ENCODE data around the gene IGF2BP2. TPM values are rescaled to one million over a fixed set of nuclear protein-coding genes. Genes with fewer than 3 reads are reported as not detected.

The IGF2BP2 gene
- total and polyA plus RNA-seq, 7 donors, result 1.1 to 5.6 (median 2.3) TPM

GRCh38 chr3:185637388-185637787 is 187.5 kb downstream of the IGF2BP2 start:
- 66 to 84% (median 74%) methylated on average over 3 of the region's 3 CpGs for WGBS, 3 donors
- TF ChIP-seq CTCF (IDR thresholded peaks at IDR 0.05), result no peak
- intact Hi-C loops (cut with DNase I), result no loop called here
- H3K27me3 ChIP-seq (ENCODE audit: insufficient read depth in 3 of 3, low read length in 2 of 3), result no peaks in the 10 kb centered on the region
- H3K9me3 ChIP-seq, result no peaks in the 10 kb centered on the region
- ATAC-seq, result no peak
- no peak overlapping the region for H3K27ac ChIP-seq
- peaks cover 0 to 11% of the 10 kb centered on the region in 2 donors for H3K36me3 ChIP-seq (ENCODE audit: insufficient read depth in 1 of 2, low read depth in 1 of 2)
- H3K4me3 ChIP-seq, result no peak overlapping the region
- no peaks in the 10 kb centered on the region for H3K4me1 ChIP-seq
- DNase-seq, result no peak

DNA sequence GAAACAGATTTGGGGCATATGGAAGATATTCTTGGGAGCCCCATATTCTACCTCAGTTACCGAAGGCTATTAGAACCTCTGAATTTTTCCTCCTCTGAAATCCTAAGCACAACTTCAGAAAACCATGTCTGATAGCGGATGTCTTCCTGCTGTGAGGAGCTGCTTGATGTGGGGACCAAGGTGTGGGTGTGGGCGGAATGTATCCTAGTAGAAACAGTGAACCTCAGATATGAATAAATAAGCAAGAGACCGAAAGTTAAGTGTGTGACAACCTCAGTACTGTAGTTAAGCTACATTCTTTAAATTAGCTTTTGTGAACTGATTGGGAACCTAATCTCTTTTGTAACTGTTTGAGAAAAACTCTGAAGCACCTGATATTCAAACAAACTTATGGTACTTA is 191.8 kb downstream of the IGF2BP2 start:
- Histone ChIP-seq H3K4me1 (no peaks in the 10 kb centered on the region), H3K27ac (no peak overlapping the region), H3K9me3 (no peaks in the 10 kb centered on the region), H3K27me3 (ENCODE audit: insufficient read depth in 3 of 3, low read length in 2 of 3) (no peaks in the 10 kb centered on the region), H3K36me3 (ENCODE audit: insufficient read depth in 1 of 2, low read depth in 1 of 2) (peaks cover 0 to 43% of the 10 kb centered on the region in 2 donors), H3K4me3 (no peak overlapping the region)
- WGBS, 3 donors, result 94 to 96% (median 94%) methylated on average over 4 of the region's 4 CpGs
- DNase-seq (no peak), ATAC-seq (no peak)
- no peak for TF ChIP-seq CTCF (IDR thresholded peaks at IDR 0.05)
- intact Hi-C loops (cut with DNase I), result no loop called here

DNA sequence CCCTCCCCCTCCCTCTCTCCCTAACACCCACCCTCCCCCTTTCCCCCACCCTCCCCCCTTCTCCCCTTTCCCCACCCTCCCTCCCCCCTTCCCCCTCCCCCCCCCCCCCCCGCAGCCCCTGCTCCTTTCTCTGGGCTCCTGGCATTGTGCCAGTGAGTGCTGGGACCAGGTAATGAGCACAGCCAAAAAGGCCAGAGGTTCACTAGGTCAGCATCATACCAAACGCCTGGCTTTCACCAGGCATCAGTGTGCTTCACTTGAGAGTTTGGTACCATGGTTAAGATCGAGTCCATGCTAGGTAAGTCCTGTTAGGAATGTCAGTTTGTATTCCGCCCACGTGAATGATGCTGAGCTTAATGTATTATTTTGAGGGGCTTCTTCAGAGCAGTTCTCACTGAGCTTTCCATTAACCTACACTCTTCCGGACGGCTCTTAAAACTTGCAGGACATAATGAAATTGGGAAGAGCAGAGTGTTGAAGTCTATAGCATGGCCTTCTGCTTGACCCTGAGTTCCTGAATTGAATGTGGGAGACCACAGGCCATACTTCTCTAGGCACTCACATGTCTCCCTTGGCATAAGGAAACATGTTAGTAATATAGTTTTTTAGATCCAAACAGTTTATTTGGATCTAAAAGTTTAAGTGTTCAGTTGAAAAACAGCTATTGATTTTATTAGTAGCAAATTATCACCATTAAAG is 193.2 kb downstream of the IGF2BP2 start:
- H3K9me3 ChIP-seq, result no peaks in the 10 kb centered on the region
- H3K4me1 ChIP-seq, result no peaks in the 10 kb centered on the region

GRCh38 chr3:185631108-185631507 is 193.7 kb downstream of the IGF2BP2 start:
- 68 to 77% (median 68%) methylated on average over 4 of the region's 4 CpGs for WGBS, 3 donors
- Histone ChIP-seq H3K9me3 (no peaks in the 10 kb centered on the region), H3K4me1 (no peaks in the 10 kb centered on the region), H3K4me3 (no peak overlapping the region), H3K27ac (no peak overlapping the region), H3K36me3 (ENCODE audit: insufficient read depth in 1 of 2, low read depth in 1 of 2) (peaks cover 0 to 62% of the 10 kb centered on the region in 2 donors), H3K27me3 (ENCODE audit: insufficient read depth in 3 of 3, low read length in 2 of 3) (no peaks in the 10 kb centered on the region)
- ATAC-seq (peak in 1 of 4 donors; percentile 40), DNase-seq (no peak)
- intact Hi-C loops (cut with DNase I), result no loop called here
- TF ChIP-seq CTCF (IDR thresholded peaks at IDR 0.05), result no peak

More for the DNA sequence above, 193.2 kb downstream of the IGF2BP2 start:
- 90 to 93% (median 91%) methylated on average over 6 of the region's 7 CpGs for WGBS, 3 donors
- TF ChIP-seq CTCF (IDR thresholded peaks at IDR 0.05), result no peak
- H3K36me3 ChIP-seq (ENCODE audit: insufficient read depth in 1 of 2, low read depth in 1 of 2), result peaks cover 0 to 56% of the 10 kb centered on the region in 2 donors
- DNase-seq (no peak), ATAC-seq (no peak)
- H3K27me3 ChIP-seq (ENCODE audit: insufficient read depth in 3 of 3, low read length in 2 of 3), result no peaks in the 10 kb centered on the region
- H3K27ac ChIP-seq, result no peak overlapping the region
- intact Hi-C loops (cut with DNase I), result no loop called here
- no peak overlapping the region for H3K4me3 ChIP-seq

DNA sequence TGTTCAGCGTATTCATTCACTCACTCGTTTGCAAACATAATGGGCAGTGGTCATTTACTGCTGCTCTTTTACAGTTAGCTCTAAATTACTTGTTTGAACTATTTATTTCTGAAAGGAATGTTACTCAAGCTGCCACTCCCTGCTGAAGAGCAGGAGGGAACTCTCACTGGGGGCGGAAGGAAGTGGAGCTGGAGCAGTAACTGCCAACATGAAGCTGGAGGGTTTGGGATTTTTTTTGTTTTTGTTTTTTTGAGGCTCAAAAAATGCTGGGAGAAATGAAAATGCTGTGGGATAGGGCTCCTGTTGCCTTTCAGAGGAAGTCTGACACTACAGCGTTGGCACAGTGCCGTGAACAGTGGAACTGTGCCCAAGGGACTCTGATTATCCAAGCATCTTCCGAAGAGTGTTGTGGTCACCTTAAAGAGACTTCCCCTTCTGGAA is 194.6 kb downstream of the IGF2BP2 start:
- intact Hi-C loops (cut with DNase I), result no loop called here
- 41 to 54% (median 43%) methylated on average over 6 of the region's 6 CpGs for WGBS, 3 donors
- ATAC-seq (peak in 1 of 4 donors; percentile 55), DNase-seq (peak; percentile 68 to 72)
- Histone ChIP-seq H3K4me3 (no peak overlapping the region), H3K27me3 (ENCODE audit: insufficient read depth in 3 of 3, low read length in 2 of 3) (no peaks in the 10 kb centered on the region), H3K27ac (no peak overlapping the region), H3K36me3 (ENCODE audit: insufficient read depth in 1 of 2, low read depth in 1 of 2) (peaks cover 6 to 71% of the 10 kb centered on the region in 2 donors), H3K9me3 (no peaks in the 10 kb centered on the region), H3K4me1 (no peaks in the 10 kb centered on the region)
- TF ChIP-seq CTCF (IDR thresholded peaks at IDR 0.05), result no peak
